Measurements from ENCODE around the gene INTS12. TPM values are rescaled to one million over a fixed set of nuclear protein-coding genes. Genes with fewer than 3 reads are reported as not detected.

Gene INTS12, protein sequence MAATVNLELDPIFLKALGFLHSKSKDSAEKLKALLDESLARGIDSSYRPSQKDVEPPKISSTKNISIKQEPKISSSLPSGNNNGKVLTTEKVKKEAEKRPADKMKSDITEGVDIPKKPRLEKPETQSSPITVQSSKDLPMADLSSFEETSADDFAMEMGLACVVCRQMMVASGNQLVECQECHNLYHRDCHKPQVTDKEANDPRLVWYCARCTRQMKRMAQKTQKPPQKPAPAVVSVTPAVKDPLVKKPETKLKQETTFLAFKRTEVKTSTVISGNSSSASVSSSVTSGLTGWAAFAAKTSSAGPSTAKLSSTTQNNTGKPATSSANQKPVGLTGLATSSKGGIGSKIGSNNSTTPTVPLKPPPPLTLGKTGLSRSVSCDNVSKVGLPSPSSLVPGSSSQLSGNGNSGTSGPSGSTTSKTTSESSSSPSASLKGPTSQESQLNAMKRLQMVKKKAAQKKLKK
- 14.9 to 19.2 TPM (median 15.3 TPM) in 5 replicates for total RNA-seq (2022; extraction: Qiagen RNA extraction)

DNA sequence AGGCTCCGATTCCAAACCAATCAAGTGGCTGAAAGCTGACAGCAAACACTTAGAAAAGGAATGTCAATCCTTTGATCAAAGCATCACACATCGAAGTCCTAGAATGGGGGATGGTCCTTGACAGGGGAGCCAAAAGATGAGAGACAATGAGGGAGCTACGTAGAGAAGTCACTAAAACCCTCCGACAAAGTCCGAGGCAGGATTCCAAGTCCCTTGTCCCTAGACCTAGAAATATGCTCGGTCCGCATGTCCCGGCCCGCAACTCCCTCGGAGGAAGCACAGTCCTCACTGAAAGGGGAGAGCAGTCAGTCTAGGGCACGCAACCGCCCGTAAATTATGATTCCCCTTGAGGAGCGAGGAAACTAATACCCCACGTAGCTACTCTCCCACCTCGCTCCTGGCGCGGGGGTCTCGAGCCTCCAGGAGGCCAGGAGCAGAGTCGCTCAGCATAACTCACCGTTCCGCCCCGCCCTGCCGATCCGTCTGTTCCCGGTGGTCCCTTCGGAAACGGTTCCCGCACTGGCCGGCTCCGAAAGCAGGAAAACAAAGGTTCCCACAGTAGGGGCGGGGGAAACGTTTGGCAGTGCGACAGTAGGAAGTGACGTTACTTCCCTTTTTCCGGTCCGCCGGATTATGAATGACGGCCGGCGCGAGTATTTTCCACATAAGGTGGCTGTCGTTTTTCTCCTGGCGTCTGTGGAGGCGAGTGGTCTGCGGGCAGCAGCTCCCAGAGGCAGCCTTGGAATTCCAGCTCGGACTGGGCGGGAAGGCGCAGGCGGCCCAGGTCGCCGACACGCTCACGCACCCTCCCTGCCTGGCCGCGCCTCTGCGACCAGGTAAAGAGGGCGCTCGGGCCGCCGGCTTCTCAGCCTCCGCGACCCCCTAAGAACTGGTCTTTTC lies at the start of gene INTS12, which contains the start of gene GSTCD:
INTS12 (minus strand) TSS at position 509 of the 900 bp plus-strand sequence. CDS start 8,684 bp downstream, outside the sequence.
GSTCD (plus strand) TSS at position 604 of the 900 bp plus-strand sequence. CDS start 8,830 bp downstream, outside the sequence.

Other genes starting within 250 kb of the INTS12 start
- gene PPA2, start 234.6 kb downstream of the INTS12 start, total RNA-seq (2022; extraction: Qiagen RNA extraction) = 74.8 to 79.5 TPM (median 77.1 TPM) in 5 replicates
- gene ARHGEF38, start 156.1 kb downstream of the INTS12 start, total RNA-seq (2022; extraction: Qiagen RNA extraction) = not detected in 5 replicates
- 4.7 to 7.6 TPM (median 6.0 TPM) in 5 replicates for gene GSTCD, start 95 bp upstream of the INTS12 start, total RNA-seq (2022; extraction: Qiagen RNA extraction)
- gene NPNT, start 186.8 kb upstream of the INTS12 start, total RNA-seq (2022; extraction: Qiagen RNA extraction) = 0.33 to 0.53 TPM (median 0.43 TPM) in 5 replicates